HUES64 (cell line): ENCODE data around the gene KIF6.

Experiments used
- H3K27ac ChIP-seq: 2 replicates; pipeline ENCODE4 v1.7.0; 2013; ENCODE audit warnings: low read depth, low read length, inconsistent platforms
- H3K27me3 ChIP-seq: 2 replicates; pipeline ENCODE4 v1.6.1; 2013; ENCODE audit warnings: mild to moderate bottlenecking, low read length; ENCODE audit not compliant: insufficient read depth
- H3K36me3 ChIP-seq: 2 replicates; pipeline ENCODE4 v1.6.1; 2013; ENCODE audit warnings: mild to moderate bottlenecking, low read length; ENCODE audit not compliant: insufficient read depth
- H3K4me1 ChIP-seq: 2 replicates; pipeline ENCODE4 v1.6.1; 2013; ENCODE audit warnings: mild to moderate bottlenecking, low read length, moderate library complexity; ENCODE audit not compliant: insufficient read depth
- H3K4me3 ChIP-seq: 2 replicates; pipeline ENCODE4 v1.5.1; 2013; ENCODE audit warnings: mild to moderate bottlenecking, low read length, moderate library complexity
- H3K9ac ChIP-seq: 2 replicates; pipeline ENCODE4 v1.6.1; 2013; ENCODE audit warnings: mild to moderate bottlenecking, low read depth, low read length
- H3K9me3 ChIP-seq: 2 replicates; pipeline ENCODE4 v1.6.1; 2013; ENCODE audit warnings: low read depth, low read length; ENCODE audit not compliant: insufficient read depth
- WGBS: fragments of 150-250, 120-280 bp; methylation state at CpG from one replicate; pipeline ENCODE4 v1.1.7; 2013; ENCODE audit warnings: missing lambda C conversion rate; 5-methylcytosine and 5-hydroxymethylcytosine counted together

KIF6 gene

DNA sequence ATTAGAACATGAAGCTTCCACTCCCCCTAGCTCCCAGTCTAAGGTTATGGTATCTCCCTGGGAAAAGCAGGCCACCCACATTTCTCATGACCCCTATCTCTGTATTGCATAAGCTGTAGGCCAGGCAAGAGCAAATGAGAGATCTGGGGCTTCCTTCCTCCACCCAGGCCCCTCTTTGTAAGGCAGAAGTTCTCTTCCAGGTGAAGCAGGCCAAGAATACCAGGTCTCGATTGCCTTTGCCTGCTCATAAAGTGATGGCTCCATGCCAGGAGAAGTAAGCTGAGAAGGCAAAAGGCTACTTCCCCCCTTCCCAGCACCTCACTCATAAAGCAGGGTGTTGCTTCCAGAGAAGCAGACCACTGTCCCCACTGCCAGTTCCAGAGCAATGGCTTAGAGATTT lies 258.6 kb downstream of the KIF6 start:
- Histone ChIP-seq H3K4me3 (no peak overlapping the region), H3K27ac (no peak overlapping the region), H3K36me3 (no peaks in the 10 kb centered on the region), H3K9ac (no peak overlapping the region), H3K4me1 (no peaks in the 10 kb centered on the region), H3K9me3 (0 out of 2 replicates have a peak, but pooled peaks cover 3% of the 10 kb centered on the region), H3K27me3 (no peaks in the 10 kb centered on the region)
- 100% methylated on average over 1 of the region's 1 CpG for WGBS

DNA sequence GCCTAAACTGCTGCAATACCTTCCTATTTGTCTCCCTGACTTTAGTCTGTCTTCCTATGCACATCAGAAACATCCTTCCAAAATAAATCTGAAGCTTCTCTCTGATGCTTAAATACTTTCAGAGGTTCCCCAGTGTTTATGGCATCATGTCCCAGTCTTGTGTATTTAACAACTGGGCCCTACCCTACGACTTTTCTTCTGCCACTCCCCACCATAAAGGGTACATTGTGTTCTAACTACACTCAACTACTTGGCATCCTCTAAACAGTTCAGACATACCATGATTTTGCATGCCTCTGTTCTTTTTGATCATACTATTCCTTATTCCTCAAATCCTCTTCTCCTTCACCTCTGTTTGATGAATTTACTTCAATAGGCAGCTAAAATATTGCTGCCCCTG lies 259.7 kb downstream of the KIF6 start:
- H3K4me1 ChIP-seq = no peaks in the 10 kb centered on the region
- H3K27ac ChIP-seq = no peak overlapping the region
- no peaks in the 10 kb centered on the region for H3K36me3 ChIP-seq
- 0 out of 2 replicates have a peak, but pooled peaks cover 3% of the 10 kb centered on the region for H3K9me3 ChIP-seq
- H3K9ac ChIP-seq = no peak overlapping the region
- no peaks in the 10 kb centered on the region for H3K27me3 ChIP-seq
- WGBS = 84% methylated on average over 1 of the region's 1 CpG
- H3K4me3 ChIP-seq = no peak overlapping the region

DNA sequence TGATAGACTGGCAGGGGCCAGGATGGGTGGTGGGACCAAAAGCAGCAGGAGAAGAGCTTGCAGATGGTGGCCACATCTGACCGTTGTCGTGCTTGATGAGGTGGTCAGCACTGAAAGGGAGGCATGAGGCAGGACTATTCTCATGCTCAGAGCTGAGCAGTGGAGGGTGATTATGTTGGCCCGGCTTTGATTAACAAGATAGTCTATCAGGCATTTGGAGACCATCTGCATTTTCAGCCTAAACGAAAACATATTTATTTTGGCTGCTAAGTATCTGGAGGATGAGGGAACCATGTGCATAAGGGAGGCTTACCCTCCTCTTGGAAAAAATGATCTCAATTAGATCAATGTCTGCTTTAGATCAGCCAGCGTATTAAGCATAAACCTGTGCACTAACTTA lies 261.1 kb downstream of the KIF6 start:
- 95% methylated on average over 5 of the region's 5 CpGs for WGBS

DNA sequence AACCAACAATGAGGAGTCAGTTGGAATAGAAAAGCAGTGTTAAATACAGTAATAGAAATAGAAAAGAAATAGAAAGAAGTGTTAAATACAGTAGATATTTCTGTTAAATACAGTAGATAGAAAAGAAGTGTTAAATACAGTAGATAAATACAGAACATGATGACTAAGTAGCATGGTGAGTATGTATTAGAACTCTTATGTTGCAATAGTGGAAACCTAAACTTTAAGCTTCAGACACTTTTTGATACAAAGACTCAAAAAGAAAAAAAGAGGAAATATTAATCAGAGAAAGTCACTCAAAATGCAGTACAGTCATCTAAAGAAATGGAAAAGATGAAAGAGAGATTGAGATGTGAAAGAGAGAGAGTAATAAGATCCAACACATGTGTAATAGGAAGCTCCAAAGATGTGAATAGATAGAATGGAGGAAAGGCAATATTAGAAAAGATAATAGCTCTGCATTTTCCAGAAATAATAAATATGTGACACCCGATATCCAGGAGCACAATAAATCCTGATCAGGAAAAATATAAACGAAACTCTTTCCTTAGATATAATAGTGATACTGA lies 271.2 kb downstream of the KIF6 start:
- WGBS = no CpG with 5 or more reads among the region's 2 CpGs
- no peak overlapping the region for H3K9ac ChIP-seq
- no peak overlapping the region for H3K27ac ChIP-seq

More for the DNA sequence above, 261.1 kb downstream of the KIF6 start:
- no peak overlapping the region for H3K4me3 ChIP-seq
- H3K36me3 ChIP-seq = no peaks in the 10 kb centered on the region
- no peaks in the 10 kb centered on the region for H3K4me1 ChIP-seq
- no peak overlapping the region for H3K27ac ChIP-seq
- no peak overlapping the region for H3K9ac ChIP-seq
- H3K9me3 ChIP-seq = 0 out of 2 replicates have a peak, but pooled peaks cover 3% of the 10 kb centered on the region
- no peaks in the 10 kb centered on the region for H3K27me3 ChIP-seq

DNA sequence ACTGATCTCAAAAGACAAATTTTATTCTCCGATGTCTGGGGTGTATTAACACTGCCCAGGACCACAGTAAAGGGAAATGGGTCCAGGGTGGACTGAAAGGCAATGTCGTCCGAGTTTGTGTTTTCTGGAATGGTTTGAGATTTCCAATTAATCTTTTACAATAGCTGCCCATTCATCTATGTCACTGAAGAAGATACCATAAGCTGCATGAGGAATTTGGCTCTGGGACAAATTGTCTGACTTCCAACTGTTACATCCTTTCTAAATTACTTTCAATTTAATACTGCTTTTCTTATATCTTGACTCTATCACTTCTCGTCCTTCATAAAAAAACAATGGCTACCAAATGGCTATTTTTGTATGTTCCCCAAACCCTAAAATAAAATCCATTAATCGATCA lies 272.0 kb downstream of the KIF6 start:
- 93% methylated on average over 5 of the region's 5 CpGs for WGBS
- H3K4me3 ChIP-seq = no peak overlapping the region
- H3K36me3 ChIP-seq = no peaks in the 10 kb centered on the region
- H3K9ac ChIP-seq = no peak overlapping the region
- no peaks in the 10 kb centered on the region for H3K4me1 ChIP-seq
- no peaks in the 10 kb centered on the region for H3K27me3 ChIP-seq
- peaks cover 10% of the 10 kb centered on the region; the same call in 1 of the 2 replicates for H3K9me3 ChIP-seq
- no peak overlapping the region for H3K27ac ChIP-seq

More for the DNA sequence above, 271.2 kb downstream of the KIF6 start:
- Histone ChIP-seq H3K9me3 (peaks cover 10% of the 10 kb centered on the region; the same call in 1 of the 2 replicates), H3K4me1 (no peaks in the 10 kb centered on the region), H3K4me3 (no peak overlapping the region), H3K36me3 (no peaks in the 10 kb centered on the region), H3K27me3 (no peaks in the 10 kb centered on the region)

DNA sequence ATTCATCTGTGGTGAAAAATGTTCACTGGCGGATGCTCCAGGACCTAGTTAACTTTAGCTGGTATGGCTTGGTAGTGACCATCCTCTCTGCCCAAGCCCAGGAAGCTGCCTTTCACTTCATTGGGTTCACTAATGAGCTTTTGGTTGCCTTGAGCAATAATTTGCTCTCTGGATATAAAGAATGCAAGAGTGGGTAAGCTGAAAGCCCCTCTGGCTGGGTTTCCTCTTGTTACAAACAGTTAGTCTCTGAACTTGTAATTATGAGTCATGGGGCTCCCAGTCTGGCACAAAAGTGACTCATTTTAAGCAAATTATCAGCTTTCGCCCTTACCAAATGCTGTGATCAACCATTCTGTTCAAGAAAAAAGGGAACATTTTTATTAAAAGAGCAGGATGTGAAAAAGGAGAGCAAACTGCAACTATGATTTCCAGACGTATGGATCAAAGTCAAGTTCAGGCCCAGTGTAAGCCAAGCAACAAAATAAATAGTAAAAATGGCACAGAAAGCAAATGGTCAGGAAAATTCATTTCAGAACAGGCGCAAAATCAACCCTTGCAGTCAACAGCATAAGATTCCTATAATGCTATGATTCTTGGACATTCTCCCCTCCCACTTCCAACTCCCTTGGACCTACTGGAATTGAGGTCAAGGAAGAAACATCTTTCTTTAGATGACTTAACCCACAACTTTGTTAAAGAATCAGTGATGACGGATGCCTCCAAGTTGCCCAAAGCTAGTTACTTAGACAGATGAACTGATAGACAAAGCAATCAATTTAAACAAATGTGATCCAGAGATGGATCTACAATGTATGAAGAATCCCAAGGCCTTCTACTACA lies 272.7 kb downstream of the KIF6 start:
- 96% methylated on average over 5 of the region's 5 CpGs for WGBS
- H3K27me3 ChIP-seq = no peaks in the 10 kb centered on the region
- H3K9ac ChIP-seq = no peak overlapping the region
- no peaks in the 10 kb centered on the region for H3K4me1 ChIP-seq
- H3K4me3 ChIP-seq = no peak overlapping the region
- no peak overlapping the region for H3K27ac ChIP-seq
- peaks cover 10% of the 10 kb centered on the region; the same call in 1 of the 2 replicates for H3K9me3 ChIP-seq
- no peaks in the 10 kb centered on the region for H3K36me3 ChIP-seq

DNA sequence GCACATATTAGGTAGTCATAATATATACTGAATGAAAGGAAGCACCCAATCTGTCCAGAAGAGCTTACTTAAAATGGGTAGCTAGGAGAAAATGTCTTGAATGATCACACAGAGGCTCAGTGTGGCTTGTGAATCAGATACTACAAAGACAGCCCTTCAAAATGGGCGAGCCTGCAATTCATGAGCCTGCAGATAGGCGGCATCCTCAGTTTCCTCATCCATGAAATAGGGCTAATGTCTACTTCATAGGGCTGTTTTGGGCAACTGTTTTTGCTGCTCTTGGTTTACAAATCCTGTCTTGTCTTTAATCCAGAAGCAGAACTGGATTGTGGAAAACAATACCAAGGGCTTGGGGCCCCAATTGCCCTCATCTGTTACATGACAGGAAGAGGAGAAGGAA lies 273.4 kb downstream of the KIF6 start:
- Histone ChIP-seq H3K9me3 (peaks cover 10% of the 10 kb centered on the region; the same call in 1 of the 2 replicates), H3K4me3 (no peak overlapping the region), H3K4me1 (no peaks in the 10 kb centered on the region), H3K27ac (no peak overlapping the region), H3K36me3 (no peaks in the 10 kb centered on the region), H3K9ac (no peak overlapping the region), H3K27me3 (no peaks in the 10 kb centered on the region)
- WGBS = 49% methylated on average over 2 of the region's 2 CpGs

DNA sequence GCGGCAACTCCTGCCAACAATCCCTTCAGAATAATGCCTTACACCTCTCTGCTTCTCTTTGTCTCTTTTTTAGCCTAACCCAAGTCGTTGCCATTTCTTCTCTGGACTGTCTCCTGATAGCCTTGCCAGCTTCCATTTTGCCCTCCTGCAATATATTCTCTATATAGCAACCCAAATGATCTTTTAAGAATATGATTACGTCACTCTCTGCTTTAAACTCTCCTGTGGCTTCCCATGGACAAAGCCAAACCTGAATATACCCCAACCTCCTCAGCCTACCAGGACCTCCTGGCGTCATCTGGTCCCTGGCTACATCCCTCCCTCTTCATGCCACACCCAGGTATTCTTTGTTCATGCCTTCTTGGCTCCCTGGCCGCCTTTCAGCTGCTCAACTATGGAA lies 276.2 kb downstream of the KIF6 start:
- no peaks in the 10 kb centered on the region for H3K36me3 ChIP-seq
- H3K9ac ChIP-seq = no peak overlapping the region
- H3K4me3 ChIP-seq = no peak overlapping the region
- no peak overlapping the region for H3K27ac ChIP-seq
- no peaks in the 10 kb centered on the region for H3K27me3 ChIP-seq
- 84% methylated on average over 5 of the region's 5 CpGs for whole genome bisulfite sequencing
- no peaks in the 10 kb centered on the region for H3K4me1 ChIP-seq
- peaks cover 6% of the 10 kb centered on the region; the same call in 1 of the 2 replicates for H3K9me3 ChIP-seq

DNA sequence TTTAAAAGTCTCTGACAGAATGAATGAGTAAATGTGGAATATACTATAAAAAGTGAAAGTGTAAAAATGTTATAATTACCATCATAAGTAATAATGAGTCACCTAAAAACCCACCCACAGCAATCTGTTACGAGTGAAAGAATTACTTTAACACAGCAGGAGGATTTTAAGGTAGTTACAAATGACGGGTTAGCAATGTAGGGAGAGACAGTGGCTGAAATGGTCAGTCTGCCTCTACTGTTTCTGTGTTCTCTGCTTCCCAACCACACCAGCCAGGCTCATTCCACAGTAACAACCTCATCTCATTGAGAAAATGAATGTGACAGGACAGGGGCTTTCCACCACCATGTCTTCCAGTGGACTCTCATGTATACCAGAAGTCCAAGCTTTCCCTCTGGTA lies 278.3 kb downstream of the KIF6 start:
- Histone ChIP-seq H3K27me3 (no peaks in the 10 kb centered on the region), H3K9ac (no peak overlapping the region), H3K4me3 (no peak overlapping the region), H3K36me3 (no peaks in the 10 kb centered on the region), H3K27ac (no peak overlapping the region), H3K4me1 (no peaks in the 10 kb centered on the region), H3K9me3 (no peaks in the 10 kb centered on the region)
- 71% methylated on average over 1 of the region's 2 CpGs for WGBS

DNA sequence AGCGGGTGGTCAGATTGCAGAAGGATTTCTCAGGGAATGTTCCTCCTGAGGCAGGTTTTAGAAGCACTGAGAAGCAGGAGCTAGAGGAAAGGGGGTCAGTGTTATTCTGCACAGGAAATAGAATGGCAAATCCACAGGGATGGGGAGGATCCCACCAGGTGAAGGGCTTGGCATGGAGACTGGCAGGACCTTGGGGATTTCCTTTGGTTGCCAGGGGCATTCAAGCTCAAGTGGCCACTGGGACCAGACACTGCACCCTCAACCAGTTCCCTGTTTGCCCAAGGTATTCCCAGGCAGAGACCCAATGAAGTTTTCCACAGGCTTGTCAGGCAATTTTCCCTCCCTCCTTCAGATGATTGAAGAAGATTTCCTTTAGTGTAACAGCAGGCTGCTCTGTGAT lies 279.5 kb downstream of the KIF6 start:
- Histone ChIP-seq H3K4me3 (no peak overlapping the region), H3K36me3 (no peaks in the 10 kb centered on the region), H3K9me3 (no peaks in the 10 kb centered on the region), H3K27me3 (no peaks in the 10 kb centered on the region), H3K4me1 (no peaks in the 10 kb centered on the region), H3K9ac (no peak overlapping the region), H3K27ac (no peak overlapping the region)
- 95% methylated on average over 1 of the region's 1 CpG for WGBS

DNA sequence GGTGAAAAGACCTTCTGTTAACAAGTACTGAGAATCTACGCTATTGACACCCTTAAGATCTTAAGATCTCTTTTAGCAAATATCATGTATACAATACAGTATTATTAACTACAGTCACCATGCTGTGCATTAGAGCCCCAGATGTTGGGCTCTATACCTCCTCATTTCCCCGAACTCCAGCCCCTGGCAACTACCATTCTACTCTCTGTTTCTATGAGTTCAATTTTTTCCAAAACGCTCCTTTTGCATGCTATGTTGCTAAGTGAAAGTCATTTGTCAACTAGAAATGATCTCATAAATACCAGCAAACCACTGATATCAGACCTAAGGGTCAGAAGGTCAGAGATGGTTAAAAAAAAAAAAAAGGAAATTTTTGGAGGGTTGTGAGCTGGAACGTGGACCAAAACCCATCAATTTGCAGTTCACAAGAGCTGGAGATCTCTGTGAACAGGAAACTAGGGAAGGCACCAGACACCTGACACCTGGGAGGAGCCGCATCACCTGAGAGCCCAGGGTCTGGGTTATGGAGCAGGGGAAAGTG lies 280.7 kb downstream of the KIF6 start:
- Histone ChIP-seq H3K27ac (no peak overlapping the region), H3K27me3 (no peaks in the 10 kb centered on the region), H3K36me3 (no peaks in the 10 kb centered on the region), H3K9ac (no peak overlapping the region), H3K4me3 (no peak overlapping the region), H3K9me3 (no peaks in the 10 kb centered on the region), H3K4me1 (no peaks in the 10 kb centered on the region)
- WGBS = 91% methylated on average over 4 of the region's 5 CpGs
